HG02981 (cell line): ENCODE results near the gene APBB2.

Experiments
- ATAC-seq: cut with Tn5 transposase; IDR thresholded peaks from one replicate; pipeline ENCODE4 v1.9.1; 2021; ENCODE audit warnings: mild to moderate bottlenecking, moderate library complexity; ENCODE audit not compliant: unreplicated experiment

APBB2 gene

DNA sequence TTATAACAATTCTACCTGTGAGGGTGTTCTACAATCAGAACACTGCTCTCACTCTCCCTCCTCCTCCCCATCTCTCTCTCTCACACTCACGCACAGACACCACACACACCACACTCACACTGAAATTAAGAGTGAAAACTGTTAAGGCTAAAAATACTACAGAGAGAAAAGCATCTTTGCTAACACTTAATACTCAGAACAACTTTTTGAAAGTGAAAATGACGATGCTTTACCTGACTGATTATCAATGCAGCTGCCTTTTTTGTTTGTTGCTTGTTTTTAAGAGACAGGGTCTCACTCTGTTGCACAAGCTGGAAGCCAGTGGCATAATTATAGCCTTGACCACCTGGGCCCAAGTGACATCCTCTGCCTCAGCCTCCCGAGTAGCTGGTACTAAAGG, 222.4 kb downstream of the APBB2 start:
- peak; percentile 47 for ATAC-seq

DNA sequence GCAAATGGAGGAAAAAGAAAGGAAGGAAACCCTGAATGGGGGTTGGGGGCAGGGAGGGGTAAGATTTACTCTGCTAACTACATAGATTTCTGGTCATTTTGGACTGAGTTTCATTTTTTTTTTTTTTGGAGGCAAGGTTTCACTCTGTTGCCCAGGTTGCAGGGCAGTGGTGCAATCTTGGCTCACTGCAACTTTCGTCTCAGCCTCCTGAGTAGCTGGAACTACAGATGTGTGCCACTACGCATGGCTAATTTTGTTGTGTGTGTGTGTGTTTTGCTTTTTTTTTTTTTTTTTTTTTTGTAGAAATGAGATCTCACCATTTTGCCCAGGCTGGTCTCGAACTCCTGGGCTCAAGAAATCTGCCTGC, 223.5 kb downstream of the APBB2 start:
- no peak for ATAC-seq

DNA sequence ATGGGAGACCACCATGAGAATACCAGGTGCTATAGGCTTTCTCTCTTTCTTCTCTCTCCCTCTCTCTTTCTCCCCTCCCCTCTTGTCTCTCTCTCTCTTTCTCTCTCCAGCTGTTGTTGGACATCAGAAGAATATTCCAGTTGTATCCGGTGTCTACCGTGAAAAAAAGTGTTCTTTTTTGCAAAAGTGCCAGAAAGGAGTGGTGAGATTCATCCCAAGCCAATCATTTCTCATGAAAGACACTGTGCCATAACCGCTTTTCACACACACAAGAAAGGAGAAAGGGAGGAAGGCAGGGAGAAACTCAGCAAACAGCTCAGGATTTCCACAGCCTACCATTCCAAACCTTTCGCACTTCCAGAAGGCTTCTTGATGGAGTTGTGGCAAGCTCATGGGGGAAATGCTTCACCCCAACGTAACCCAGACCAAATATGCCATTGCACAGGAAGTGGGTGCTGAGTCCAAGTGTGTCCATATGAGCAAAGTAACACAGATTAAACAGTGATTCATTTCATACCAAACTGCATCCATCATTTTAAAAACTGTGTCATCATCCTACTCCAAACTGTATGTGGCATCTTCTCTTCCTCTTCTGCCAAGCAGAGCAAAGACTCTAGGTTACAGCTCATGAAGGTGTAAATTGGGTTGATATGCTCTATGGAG, 224.0 kb downstream of the APBB2 start:
- no peak for ATAC-seq

DNA sequence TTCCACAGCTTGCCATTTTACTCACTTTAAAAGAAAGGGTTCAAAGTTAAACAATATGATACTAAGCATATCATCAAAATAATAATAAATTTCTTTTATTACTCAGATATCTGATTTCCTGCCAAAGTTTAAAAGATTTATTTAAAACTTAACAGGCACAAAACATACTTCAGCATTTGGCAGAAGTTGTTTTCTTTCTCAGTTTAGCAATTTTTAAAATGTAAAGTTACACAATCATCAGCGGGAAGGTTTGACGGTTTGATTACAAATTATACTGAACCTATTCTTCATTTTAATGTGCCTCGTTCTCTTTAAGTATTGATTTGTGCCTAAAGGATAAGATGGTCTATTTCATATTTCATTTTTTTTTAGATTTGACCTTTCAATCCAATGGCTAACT, 227.2 kb downstream of the APBB2 start:
- no peak for ATAC-seq

DNA sequence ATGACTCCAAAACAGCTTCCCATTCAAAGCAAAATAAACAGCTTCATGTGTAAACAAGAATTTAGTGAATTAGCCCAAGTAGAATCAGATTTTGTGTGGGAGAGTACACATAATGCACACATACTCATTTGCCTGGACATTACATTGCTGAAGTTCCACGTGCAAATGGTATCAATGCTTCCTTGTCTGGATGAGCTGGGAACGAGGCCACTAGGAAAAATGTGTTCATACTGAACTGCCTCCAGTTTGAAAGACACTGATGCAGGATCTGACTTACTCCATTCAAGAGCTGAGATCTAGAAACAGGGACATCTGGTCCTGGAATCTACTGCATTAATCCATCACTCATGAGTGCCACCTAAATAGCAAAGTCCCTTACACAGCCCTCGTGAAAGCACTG, 228.0 kb downstream of the APBB2 start:
- ATAC-seq: no peak

DNA sequence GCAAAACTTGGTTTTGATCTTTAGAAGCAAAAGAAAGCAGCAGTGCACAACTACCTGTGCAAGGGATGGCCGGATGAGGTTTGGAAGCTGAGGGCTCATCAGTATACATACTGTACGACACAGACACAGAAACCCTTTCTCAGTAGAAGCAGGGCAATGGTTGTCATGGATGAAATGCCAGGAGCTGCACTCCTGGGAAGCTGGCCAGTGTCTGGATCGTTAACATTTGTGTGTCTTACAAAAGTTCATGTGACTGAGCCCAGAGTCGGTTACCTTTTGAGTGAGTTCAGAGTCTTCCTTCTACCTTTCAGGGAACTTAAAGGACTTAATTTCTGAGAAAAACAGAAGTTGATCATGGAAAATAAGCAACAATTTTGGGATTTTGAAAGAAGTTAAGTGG, 230.3 kb downstream of the APBB2 start:
- ATAC-seq: no peak

- no peak for ATAC-seq
These were observed 233.9 kb downstream of the APBB2 start for GRCh38 chr4:40980318-40980883.

DNA sequence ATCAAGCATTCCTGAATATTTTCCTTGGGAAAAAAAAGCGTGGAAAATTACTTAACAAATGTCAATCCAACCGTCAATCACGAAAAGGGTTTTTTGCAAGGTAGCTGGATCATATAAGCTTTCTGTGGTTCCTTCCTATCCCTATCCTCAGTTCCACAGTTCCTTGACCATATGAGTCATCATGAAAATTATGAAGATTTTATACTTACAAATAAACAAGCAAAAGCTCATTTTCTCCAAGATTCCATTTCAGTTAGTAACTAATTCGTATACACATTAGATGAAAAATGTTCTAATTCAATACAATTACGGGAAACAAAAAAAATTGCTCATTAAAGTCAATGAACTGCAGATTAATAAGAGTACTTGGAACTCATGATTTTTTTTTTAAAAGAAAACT, 235.8 kb downstream of the APBB2 start:
- no peak for ATAC-seq

DNA sequence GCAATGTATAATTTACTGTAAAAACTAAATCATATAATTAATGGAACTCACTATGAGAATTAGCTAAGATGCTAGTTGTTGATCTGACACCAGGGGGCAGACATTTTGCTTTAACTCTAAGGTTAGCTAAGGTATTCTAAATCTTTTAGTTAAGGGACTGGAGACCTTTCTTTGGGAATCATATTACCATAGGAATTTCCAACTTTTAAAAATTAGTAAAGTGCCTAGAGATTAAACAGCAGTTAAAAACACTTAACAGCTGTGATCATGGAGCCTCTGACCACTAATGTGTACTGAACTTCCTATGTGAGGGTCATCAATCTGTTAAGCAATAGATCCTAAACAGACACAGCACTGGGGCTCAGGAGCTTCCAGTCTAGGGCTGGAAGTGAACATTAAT, 238.0 kb downstream of the APBB2 start:
- ATAC-seq: no peak

DNA sequence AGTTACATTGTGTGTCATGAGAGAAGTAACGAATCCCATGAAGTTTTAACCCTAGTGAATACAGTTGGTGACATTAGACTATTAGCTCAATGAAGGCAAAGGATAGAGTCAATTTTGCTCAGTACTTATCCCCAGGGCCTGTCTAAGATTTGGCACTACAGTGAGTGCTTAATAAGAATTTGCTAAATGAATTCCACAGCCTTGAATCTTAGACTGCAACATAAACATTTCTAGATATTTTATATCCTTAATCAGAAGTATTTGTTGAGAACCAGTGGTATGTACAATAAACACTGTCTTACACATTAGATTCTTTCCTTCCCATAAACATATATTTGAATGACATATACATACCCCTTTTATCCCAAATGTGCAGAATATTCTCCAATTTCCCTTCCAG, 241.6 kb downstream of the APBB2 start:
- ATAC-seq: no peak

DNA sequence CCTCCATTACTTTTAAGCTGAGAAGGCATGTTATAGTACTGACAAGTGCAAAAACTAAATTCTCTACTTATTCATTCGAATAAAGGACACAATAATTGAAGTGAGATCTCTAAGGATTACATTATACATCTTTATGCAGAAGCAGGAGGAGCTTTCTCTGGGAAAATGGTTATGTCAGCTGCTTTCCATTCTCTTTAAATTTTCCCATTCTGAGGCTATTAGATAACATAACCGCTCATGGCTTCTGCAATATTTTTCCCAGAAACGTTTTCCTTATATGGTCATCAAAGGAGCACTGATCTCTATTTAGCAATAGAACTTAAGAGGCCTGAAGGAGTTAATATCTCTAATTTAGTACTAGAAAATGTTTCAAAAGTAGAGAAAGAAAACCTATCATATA, 243.0 kb downstream of the APBB2 start:
- ATAC-seq: no peak

GRCh38 chr4:40969501-40969900, 244.8 kb downstream of the APBB2 start:
- no peak for ATAC-seq

DNA sequence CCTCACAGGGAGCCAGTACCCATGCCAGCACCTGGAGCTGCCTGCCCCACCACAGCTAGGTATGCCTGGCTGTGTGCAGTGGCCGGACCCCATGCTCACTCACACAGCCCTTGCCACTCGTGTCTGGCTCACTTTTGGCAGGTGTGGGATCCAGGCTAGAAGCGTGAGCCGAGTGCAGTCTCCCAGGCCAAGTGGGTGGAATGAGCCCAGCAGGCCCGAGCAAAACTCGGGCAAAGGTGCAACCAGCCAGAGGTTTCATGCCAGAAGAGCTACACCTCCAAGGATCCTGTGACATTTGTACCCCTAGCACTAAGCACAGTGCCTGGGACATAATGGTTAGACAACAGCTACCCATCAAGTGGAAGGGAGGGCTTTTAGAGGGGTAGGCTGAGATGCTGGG, 246.8 kb downstream of the APBB2 start:
- ATAC-seq: no peak

DNA sequence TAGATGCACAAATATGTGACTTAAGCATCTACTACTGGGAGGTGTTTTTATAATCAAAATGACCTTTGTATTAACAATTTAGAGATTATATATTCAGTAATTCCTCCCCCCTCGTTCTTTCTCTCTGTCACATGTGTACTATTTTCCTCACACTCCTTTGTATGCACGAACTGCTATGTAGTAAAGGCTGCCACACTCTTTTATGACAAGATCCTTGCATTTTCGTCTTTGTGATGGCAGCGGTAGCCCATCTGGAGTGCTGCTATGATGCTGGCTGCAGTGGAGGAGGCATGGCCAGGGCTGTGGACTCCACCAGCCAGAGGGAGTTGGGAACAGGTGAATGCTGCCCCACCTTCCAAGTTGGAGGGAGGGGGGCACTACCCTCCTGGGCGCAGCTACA, 248.3 kb downstream of the APBB2 start:
- no peak for ATAC-seq

DNA sequence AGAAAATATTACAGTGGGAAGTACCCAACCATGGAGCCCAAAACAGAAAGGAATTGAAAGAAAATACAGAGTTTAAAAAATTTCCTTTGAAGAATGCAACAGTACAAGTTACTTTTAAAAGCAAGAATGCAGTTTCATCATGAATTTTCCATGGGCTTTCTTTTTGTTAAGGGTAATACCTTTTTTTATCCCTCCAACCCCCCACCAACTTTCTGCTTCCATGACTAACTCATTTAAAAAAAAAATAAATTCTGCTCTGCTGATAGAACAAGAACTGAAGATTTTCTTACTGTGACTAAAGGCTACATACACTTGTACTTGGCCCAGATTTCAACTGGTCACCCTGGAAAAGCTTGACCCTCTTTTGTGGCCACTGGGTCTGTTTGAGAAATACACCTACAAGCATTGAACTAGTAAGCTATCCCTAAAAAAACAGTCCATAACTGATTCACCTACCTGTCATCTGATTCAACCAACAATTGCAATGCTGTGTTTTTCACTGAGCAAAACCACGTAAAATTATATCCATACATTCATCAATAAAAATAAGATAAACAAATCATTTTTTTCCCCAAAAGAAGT, 250.4 kb downstream of the APBB2 start:
- ATAC-seq: no peak

GRCh38 chr4:40962551-40963180, 251.7 kb downstream of the APBB2 start:
- ATAC-seq: no peak

DNA sequence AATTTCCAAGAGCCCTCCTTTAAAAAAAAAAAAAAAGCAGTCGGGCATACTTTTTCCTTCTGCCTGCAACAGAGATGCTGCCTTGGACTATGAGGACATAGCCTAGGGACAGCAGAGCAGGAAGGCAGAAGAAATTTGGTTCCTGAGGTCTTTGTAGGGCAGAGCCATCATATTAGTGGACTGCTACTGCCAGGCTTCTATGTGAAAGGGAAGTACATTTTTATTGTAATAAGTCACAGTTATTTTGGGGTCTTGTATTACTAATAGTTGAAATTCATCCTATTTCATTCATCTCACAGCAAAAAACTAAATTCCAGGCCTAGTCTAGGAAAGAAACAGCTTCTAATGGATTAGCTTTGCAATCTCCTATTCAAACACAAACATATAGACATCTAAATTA, 253.4 kb downstream of the APBB2 start:
- no peak for ATAC-seq

DNA sequence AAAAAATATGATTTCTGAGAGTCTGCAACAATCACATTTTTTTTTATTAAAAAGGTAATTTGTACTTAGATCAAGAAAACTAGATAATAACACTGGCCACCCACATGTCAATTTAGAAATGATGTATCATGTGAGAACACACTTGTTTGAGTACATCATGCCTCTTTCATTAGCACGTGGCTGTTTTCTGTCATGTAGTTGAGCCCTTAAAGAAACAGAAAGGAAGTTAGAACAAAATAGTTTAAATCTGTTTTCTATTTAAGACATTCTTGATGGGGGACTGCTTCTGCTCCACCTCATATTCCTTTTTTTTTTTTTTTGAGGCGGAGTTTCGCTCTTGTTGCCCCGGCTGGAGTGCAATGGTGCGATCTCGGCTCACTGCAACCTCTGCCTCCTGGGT, 257.1 kb downstream of the APBB2 start:
- ATAC-seq: no peak

GRCh38 chr4:40956721-40957255, 257.6 kb downstream of the APBB2 start:
- no peak for ATAC-seq

- no peak for ATAC-seq
These were observed 260.2 kb downstream of the APBB2 start for GRCh38 chr4:40954088-40954668.

DNA sequence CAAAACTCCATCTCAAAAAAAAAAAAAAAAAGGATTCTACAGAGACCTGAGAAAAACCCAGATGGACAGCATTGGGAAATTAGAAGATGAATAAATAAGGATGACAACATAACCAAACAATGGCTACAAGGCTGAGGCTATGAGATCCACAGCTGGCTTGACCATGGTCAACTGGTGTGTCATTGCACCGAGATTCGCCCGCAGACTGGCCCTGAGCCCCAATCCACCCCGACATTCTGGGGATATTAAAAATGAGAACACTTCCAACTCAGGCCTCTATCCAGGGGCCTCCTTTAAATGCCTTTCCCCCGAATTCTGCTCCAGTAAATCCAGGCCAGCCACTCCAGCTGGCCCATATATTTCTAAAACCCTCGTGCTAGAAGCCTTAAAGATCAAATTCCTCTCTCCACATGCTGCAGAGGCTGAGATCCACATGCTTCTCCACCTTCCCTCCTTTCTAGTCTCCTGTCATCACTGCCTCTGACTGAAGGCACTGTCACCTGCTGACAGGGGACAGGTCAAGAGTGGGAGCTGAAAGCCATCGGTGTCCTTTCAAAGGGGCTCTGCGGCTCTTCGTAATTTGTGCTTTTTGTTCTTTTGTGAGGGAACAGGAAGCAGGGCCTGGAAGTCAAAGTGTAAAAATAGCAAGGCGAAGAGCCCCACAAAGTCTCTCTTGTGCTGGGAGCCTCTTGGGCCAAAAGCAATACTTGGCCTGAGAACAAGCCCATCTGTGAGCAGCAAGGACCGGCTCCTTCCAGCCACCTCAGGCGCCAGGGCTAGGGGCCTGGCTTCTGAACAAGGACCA, 260.9 kb downstream of the APBB2 start:
- no peak for ATAC-seq
